ENCODE data around the gene ZNF221. TPM values are rescaled to one million over a fixed set of nuclear protein-coding genes. Genes with fewer than 3 reads are reported as not detected.

The ZNF221 gene
- polyA plus RNA-seq (2012; ENCODE audit: missing spikeins): 2.4 TPM

DNA sequence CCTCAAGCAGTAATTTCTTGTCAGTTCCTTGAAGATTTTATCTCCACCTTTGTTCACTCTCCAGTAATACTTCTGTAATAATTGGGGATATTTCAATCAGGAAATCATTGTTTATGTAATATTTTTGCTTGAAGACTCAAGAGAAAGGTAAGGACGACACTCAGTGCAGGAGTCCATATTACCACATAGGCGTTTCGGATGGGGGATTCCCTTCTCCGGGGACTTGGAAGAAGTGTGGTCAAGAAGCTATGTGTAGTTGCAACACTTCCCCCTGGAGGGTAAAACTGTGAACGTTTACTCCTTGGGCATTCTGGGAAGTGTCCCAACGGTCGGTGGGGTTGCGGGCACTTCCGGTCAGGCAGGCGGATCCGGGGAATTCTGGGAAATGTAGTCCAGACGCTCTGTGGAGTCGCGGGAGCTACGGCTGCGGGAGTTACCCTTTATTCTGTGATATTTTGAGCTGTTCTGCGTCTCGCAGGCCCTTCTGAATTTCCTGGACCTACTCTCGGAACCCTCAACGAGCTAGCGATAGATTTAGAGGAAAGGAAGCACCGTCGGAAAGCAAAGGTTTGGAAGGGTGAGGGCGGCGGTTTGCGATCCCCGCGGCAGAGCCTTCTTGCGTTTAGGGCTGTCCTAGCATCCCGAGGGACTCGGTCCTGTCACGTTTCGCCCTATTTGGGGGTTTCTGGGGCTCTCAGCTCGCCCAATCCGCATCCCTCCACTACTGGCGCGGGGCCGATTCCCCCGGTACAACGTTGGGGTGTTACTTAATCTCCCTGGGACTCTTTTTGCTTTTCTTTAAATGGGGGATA is at the start of gene ZNF221:
TSS of gene ZNF221 (plus strand) at position 395 of the 812 bp plus-strand sequence. CDS start 11,499 bp downstream, outside the sequence.
- TF ChIP-seq TAF1 (IDR thresholded peaks at IDR 0.05; ENCODE audit: borderline replicate concordance, low read depth, low read length) (no peak), POLR2AphosphoS5 (IDR thresholded peaks at IDR 0.05; ENCODE audit: low read depth, low read length) (peak; percentile 59; the same call in 1 of the 2 replicates), POLR2A (IDR thresholded peaks at IDR 0.05; ENCODE audit: low read depth, low read length) (peak; percentile 43; the same call in 1 of the 2 replicates)
- DNase-seq (ENCODE audit: insufficient read length) (peak; percentile 69), FAIRE-seq (peak; percentile 95)

- FAIRE-seq: peak; percentile 85
- TF ChIP-seq POLR2AphosphoS5 (IDR thresholded peaks at IDR 0.05; ENCODE audit: low read depth, low read length) (no peak), POLR2A (IDR thresholded peaks at IDR 0.05; ENCODE audit: low read depth, low read length) (0 out of 2 replicates have a peak, but pooled peaks have one; percentile 16)
- DNase-seq (ENCODE audit: insufficient read length): peak; percentile 38
Measured at GRCh38 chr19:43901395-43902390, 49.3 kb upstream of the ZNF221 start.

DNA sequence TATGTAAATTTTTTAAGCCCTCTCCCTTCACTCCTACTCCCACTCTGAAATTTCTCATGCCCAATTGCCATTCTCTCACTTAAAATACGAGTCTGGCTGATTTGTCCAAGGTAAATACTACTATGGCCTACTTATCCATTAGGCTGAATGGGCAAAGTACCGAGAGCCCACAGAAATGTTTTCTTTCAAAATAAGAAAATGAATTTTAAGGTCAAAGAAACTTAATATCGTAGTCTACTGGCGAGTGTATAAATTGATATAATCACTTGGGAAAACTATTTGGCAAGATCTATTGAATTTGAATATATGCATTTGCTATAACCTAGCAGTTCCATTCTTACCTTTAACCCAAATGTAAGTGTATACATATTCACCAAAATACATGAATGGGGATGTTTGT is 48.6 kb upstream of the ZNF221 start:
- FAIRE-seq (no peak), DNase-seq (ENCODE audit: insufficient read length) (no peak)
- TF ChIP-seq POLR2AphosphoS5 (IDR thresholded peaks at IDR 0.05; ENCODE audit: low read depth, low read length) (no peak), TAF1 (IDR thresholded peaks at IDR 0.05; ENCODE audit: borderline replicate concordance, low read depth, low read length) (no peak), POLR2A (IDR thresholded peaks at IDR 0.05; ENCODE audit: low read depth, low read length) (no peak)

- DNase-seq (ENCODE audit: insufficient read length) (no peak), FAIRE-seq (no peak)
- no peak for TF ChIP-seq POLR2AphosphoS5 (IDR thresholded peaks at IDR 0.05; ENCODE audit: low read depth, low read length)
- TF ChIP-seq POLR2A (IDR thresholded peaks at IDR 0.05; ENCODE audit: low read depth, low read length): no peak
- no peak for TF ChIP-seq TAF1 (IDR thresholded peaks at IDR 0.05; ENCODE audit: borderline replicate concordance, low read depth, low read length)
Measured at GRCh38 chr19:43905897-43906296, 45.1 kb upstream of the ZNF221 start.

DNA sequence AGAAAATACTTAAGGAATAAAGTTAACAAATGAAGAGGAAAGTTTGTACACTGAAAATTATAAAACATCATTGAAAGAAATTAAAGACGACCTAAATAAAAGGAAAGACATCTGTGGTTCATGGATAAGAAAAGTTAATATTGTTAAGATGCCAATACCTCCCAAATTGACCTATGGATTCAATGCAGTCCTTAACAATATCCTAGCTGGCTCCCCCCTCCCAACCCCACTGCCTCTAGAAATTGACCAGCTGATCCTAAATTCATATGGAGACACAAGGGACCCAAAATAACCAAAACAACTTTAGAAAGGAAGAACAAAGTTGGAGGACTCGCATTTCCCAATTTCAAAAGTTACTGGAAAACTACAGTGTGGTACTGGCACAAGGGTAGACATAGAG is 44.3 kb upstream of the ZNF221 start:
- DNase-seq (ENCODE audit: insufficient read length) (no peak), FAIRE-seq (no peak)
- TF ChIP-seq POLR2A (IDR thresholded peaks at IDR 0.05; ENCODE audit: low read depth, low read length): no peak
- no peak for TF ChIP-seq TAF1 (IDR thresholded peaks at IDR 0.05; ENCODE audit: borderline replicate concordance, low read depth, low read length)
- TF ChIP-seq POLR2AphosphoS5 (IDR thresholded peaks at IDR 0.05; ENCODE audit: low read depth, low read length): no peak

GRCh38 chr19:43908659-43909058 is 42.4 kb upstream of the ZNF221 start:
- no peak for FAIRE-seq
- DNase-seq (ENCODE audit: insufficient read length): no peak
- TF ChIP-seq TAF1 (IDR thresholded peaks at IDR 0.05; ENCODE audit: borderline replicate concordance, low read depth, low read length) (no peak), POLR2A (IDR thresholded peaks at IDR 0.05; ENCODE audit: low read depth, low read length) (no peak), POLR2AphosphoS5 (IDR thresholded peaks at IDR 0.05; ENCODE audit: low read depth, low read length) (no peak)

GRCh38 chr19:43910884-43911283 is 40.1 kb upstream of the ZNF221 start:
- DNase-seq (ENCODE audit: insufficient read length) (no peak), FAIRE-seq (no peak)
- no peak for TF ChIP-seq POLR2AphosphoS5 (IDR thresholded peaks at IDR 0.05; ENCODE audit: low read depth, low read length)
- no peak for TF ChIP-seq TAF1 (IDR thresholded peaks at IDR 0.05; ENCODE audit: borderline replicate concordance, low read depth, low read length)
- no peak for TF ChIP-seq POLR2A (IDR thresholded peaks at IDR 0.05; ENCODE audit: low read depth, low read length)

- DNase-seq (ENCODE audit: insufficient read length) (no peak), FAIRE-seq (no peak)
- TF ChIP-seq POLR2AphosphoS5 (IDR thresholded peaks at IDR 0.05; ENCODE audit: low read depth, low read length): no peak
- TF ChIP-seq TAF1 (IDR thresholded peaks at IDR 0.05; ENCODE audit: borderline replicate concordance, low read depth, low read length): no peak
- TF ChIP-seq POLR2A (IDR thresholded peaks at IDR 0.05; ENCODE audit: low read depth, low read length): no peak
Measured at GRCh38 chr19:43913383-43913782, 37.6 kb upstream of the ZNF221 start.

DNA sequence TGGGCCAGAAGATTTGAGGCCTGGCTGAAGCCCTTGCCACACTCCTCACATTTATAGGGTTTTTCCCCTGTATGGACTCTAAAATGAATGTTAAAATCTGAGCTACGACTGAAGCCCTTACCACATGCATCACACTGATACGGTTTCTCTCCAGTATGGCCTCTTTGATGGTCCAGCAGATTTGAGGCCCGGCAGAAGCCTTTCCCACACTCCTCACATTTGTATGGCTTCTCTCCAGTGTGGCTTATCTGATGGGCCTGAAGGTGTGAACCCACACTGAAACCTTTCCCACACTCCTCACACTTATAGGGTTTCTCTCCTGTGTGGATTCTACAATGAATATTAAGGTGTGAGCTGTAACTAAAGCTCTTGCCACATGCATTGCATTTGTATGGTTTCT is 37.0 kb upstream of the ZNF221 start:
- DNase-seq (ENCODE audit: insufficient read length) (no peak), FAIRE-seq (no peak)
- no peak for TF ChIP-seq POLR2AphosphoS5 (IDR thresholded peaks at IDR 0.05; ENCODE audit: low read depth, low read length)
- no peak for TF ChIP-seq POLR2A (IDR thresholded peaks at IDR 0.05; ENCODE audit: low read depth, low read length)
- TF ChIP-seq TAF1 (IDR thresholded peaks at IDR 0.05; ENCODE audit: borderline replicate concordance, low read depth, low read length): no peak

GRCh38 chr19:43923875-43924274 is 27.2 kb upstream of the ZNF221 start:
- no peak for DNase-seq (ENCODE audit: insufficient read length)
- FAIRE-seq: no peak
- TF ChIP-seq POLR2AphosphoS5 (IDR thresholded peaks at IDR 0.05; ENCODE audit: low read depth, low read length) (no peak), POLR2A (IDR thresholded peaks at IDR 0.05; ENCODE audit: low read depth, low read length) (no peak), TAF1 (IDR thresholded peaks at IDR 0.05; ENCODE audit: borderline replicate concordance, low read depth, low read length) (no peak)

GRCh38 chr19:43928820-43929219 is 22.2 kb upstream of the ZNF221 start:
- no peak for TF ChIP-seq TAF1 (IDR thresholded peaks at IDR 0.05; ENCODE audit: borderline replicate concordance, low read depth, low read length)
- TF ChIP-seq POLR2A (IDR thresholded peaks at IDR 0.05; ENCODE audit: low read depth, low read length): no peak
- TF ChIP-seq POLR2AphosphoS5 (IDR thresholded peaks at IDR 0.05; ENCODE audit: low read depth, low read length): no peak
- FAIRE-seq: no peak

More at GRCh38 chr19:43928820-43929219, 22.2 kb upstream of the ZNF221 start:
- no peak for DNase-seq (ENCODE audit: insufficient read length)
